DMS153 treated with DMSO at 0.1 percent for 48 hours (cell line): ENCODE data around the gene SH3TC2.

ENCODE experiments used
- DNase-seq: peaks from one replicate; lab custom pipeline; 2025; ENCODE audit not compliant: unreplicated experiment; lab: John Stamatoyannopoulos, UW

The SH3TC2 gene

GRCh38 chr5:149002761-149003689, 59.8 kb downstream of the SH3TC2 start:
- no peak for DNase-seq

- no peak for DNase-seq
Observed at GRCh38 chr5:149002053-149002452, 60.8 kb downstream of the SH3TC2 start.

- DNase-seq = no peak
Observed at GRCh38 chr5:149001162-149001561, 61.7 kb downstream of the SH3TC2 start.

GRCh38 chr5:148999741-149000140, 63.1 kb downstream of the SH3TC2 start:
- no peak for DNase-seq

GRCh38 chr5:148998174-148998797, 64.6 kb downstream of the SH3TC2 start:
- DNase-seq = peak; percentile 7

- DNase-seq = no peak
Observed at GRCh38 chr5:148996270-148996669, 66.6 kb downstream of the SH3TC2 start.

GRCh38 chr5:148995791-148996190, 67.1 kb downstream of the SH3TC2 start:
- DNase-seq = no peak

- DNase-seq = no peak
Observed at GRCh38 chr5:148993283-148993936, 69.5 kb downstream of the SH3TC2 start.

GRCh38 chr5:148992265-148992664, 70.6 kb downstream of the SH3TC2 start:
- DNase-seq = no peak

GRCh38 chr5:148991566-148991965, 71.3 kb downstream of the SH3TC2 start:
- DNase-seq = no peak

GRCh38 chr5:148990817-148991216, 72.0 kb downstream of the SH3TC2 start:
- DNase-seq = no peak

GRCh38 chr5:148989567-148989966, 73.3 kb downstream of the SH3TC2 start:
- no peak for DNase-seq

GRCh38 chr5:148988328-148988727, 74.5 kb downstream of the SH3TC2 start:
- no peak for DNase-seq

GRCh38 chr5:148986636-148987035, 76.2 kb downstream of the SH3TC2 start:
- no peak for DNase-seq

- no peak for DNase-seq
Observed at GRCh38 chr5:148984345-148984744, 78.5 kb downstream of the SH3TC2 start.

GRCh38 chr5:148981353-148981752, 81.5 kb downstream of the SH3TC2 start:
- DNase-seq = no peak

- no peak for DNase-seq
Observed at GRCh38 chr5:148980731-148981130, 82.1 kb downstream of the SH3TC2 start.

- DNase-seq = no peak
Observed at GRCh38 chr5:148979083-148979723, 83.7 kb downstream of the SH3TC2 start.

- no peak for DNase-seq
Observed at GRCh38 chr5:148978370-148979082, 84.3 kb downstream of the SH3TC2 start.

GRCh38 chr5:148976569-148977381, 86.1 kb downstream of the SH3TC2 start:
- no peak for DNase-seq
